HG03442 (cell line): Measurements from ENCODE around the gene MLLT6.

ENCODE experiments used
- ATAC-seq: cut with Tn5 transposase; IDR thresholded peaks from one replicate; pipeline ENCODE4 v1.9.1; 2021; ENCODE audit warnings: mild to moderate bottlenecking, moderate library complexity; ENCODE audit not compliant: unreplicated experiment

MLLT6 gene

DNA sequence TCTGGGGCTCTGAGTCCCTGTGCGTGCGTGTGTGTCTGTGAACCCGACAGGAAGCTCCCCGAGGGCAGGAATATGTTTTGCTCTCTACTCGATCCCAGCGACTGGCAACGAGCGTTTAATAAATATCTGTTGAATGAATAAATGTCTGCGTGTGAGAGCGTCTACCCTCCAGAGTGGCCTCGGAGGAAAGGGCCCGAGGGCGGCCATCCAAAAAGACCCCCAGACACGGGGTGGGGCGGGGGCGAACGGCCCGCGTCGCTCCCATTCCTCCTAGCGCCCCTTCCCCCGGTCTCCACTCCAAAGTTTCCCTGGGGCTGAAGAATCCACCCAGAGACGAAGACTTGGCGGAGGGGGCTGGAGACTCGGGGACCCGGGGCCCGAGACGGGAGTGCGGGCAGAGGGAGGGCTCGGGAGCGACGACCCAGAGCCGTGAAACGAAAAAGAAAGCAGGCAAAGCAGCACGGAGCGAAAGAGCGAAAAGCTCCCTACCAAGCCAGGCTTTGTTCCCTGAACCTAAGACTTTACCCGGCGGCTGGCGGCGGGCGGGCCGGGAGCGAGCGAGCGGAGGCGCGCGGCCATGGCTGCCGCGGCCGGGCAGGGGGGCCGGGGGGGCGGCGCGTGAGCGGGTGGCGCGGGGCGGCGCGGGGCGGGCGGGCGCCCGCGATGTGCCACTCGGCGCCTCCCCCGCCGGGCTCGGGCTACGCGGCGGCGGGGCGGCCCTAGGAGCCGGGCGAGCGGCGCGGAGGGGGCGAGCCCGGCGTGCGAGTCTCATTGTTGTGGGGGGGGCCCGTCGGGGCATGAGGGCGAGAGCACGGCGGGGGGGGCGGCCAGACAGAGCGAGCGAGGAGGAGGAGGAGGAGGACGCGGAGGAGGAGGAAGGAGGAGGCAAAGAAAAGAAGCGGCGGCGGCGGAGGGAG is at the start of gene MLLT6:
TSS of gene MLLT6 (plus strand) at position 668 of the 917 bp plus-strand sequence. CDS start 360 bp downstream, outside the sequence.
- ATAC-seq, result no peak

- ATAC-seq, result no peak
Observed at GRCh38 chr17:38656959-38657823, 47.9 kb upstream of the MLLT6 start.

DNA sequence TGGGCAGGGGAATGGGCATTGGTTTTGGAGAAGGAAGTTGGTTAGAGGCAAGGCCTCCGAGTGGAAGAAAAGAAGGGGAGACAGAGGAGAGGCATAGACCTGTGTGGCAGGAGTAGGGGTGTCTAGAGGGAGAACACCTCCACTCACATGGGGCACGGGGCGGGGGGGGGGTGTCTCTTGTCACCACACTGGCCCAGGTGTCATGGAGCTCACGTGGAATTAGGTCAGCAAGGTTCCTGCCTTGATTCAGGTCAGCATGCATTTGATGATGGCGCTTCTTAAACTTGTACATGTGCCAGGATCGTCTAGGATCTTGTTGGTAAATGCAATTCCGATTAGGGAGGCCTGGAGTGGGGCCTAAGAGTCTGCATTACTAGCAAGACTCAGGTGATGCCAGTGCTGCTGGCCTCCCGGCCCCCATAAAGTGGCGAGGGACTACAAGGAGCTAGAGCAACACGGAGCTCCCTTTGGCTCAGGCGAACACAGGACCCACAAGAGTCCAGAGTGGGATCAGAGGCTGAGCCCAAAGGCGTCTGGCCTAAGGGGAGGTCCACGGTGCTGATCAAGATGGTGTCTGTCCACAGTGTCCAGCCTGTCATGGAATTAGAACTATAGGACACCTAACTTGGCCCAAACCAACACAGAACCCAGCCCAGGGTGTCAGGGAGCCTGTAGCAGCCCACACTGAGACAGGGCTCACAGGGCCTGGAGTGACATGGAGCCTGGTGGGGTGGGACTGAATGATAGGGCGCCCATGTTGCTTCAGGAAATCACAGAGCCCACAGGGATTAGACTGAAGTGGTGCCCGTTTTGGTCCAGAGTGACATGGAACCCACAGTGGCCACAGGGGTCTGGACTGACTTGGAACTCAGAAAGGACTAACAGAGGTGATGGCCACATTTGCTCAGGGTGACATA is 47.0 kb upstream of the MLLT6 start:
- no peak for ATAC-seq

GRCh38 chr17:38658741-38659345 is 46.2 kb upstream of the MLLT6 start:
- ATAC-seq, result no peak

GRCh38 chr17:38659415-38659814 is 45.7 kb upstream of the MLLT6 start:
- no peak for ATAC-seq

GRCh38 chr17:38660097-38661025 is 44.7 kb upstream of the MLLT6 start:
- ATAC-seq, result no peak

GRCh38 chr17:38663125-38663751 is 41.8 kb upstream of the MLLT6 start:
- ATAC-seq, result no peak

DNA sequence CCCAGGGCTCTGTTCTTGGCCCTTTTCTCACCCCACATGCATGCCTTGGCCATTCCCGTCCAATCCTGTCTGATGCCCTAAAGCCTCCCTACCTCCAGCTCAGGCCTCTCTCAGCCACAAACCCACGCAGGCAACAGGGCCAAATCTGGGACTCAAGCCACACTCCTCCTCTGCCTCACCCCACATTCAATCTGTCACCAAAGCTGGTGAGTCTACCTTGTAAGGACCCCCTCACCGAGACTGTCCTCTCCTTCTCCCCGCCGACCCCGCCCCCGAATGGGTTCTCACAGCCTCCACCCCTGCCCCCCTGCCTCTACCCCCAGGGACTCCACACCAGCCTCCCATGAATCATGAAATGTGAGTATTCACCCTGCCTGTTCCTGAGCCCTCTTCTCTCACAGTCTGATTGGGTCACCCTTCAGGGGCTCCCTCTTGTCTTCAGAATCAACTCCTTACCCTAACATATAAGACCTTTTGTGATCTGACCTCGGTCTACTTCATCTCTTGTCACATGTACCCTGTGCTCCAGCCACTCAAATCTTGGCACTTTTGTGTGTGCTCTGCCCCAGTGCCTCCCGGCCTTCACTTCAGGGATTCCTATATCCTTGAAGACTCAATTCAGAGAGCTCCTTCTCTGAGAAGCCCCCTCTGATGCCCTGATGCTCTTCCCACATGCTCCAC is 41.0 kb upstream of the MLLT6 start:
- ATAC-seq, result no peak

DNA sequence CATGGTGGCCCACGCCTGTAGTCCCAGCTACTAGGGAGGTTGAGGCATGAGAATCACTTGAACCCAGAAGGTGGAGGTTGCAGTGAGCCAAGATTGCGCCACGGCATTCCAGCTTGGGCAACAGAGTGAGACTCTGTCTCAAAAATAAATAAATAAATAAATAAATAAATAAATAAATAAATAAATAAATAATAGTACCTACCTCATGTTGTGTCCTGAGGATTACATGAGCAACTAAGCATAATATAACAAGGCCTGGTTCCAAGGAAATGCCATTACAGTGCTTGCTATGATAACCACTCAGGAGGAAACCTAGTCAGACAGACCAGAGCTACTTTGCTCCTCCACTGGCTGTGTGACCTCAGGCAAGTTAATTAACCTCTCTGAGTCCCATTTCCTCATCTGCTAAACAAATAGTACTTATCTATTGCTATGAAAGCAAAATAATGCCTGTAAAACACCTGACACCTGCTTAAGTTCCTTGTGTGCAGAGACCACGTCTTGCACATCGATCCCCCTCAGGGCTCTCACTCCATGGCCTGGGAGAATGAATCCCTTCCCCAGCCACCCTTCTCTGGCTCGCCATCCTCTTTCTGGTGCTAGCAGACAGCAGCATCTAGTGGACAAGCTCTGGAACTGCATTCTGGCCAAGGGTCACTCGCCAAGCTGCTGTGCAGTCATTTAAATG is 37.8 kb upstream of the MLLT6 start:
- ATAC-seq, result no peak

GRCh38 chr17:38667787-38668122 is 37.3 kb upstream of the MLLT6 start:
- ATAC-seq, result no peak

DNA sequence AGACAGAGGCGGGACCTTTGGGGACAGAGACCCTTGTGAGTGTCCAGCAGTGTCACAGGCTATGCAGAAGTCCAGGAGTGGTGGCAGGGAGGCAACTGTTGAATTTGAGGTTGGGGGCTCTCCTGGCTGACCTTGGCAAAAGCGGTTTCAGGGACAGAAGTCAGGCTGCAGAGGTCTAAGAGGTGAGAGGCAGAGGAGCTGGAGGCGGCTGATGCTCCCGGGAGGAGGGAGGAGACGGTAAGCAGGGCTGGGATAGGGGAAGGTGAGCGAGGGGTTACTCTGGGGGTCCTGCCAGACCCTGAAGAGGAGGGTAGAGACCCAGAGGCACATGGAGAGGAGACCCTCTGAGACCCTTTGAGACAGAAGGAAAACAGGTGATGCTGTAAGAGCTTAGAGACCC is 35.6 kb upstream of the MLLT6 start:
- no peak for ATAC-seq

- ATAC-seq, result no peak
Observed at GRCh38 chr17:38671939-38672720, 32.9 kb upstream of the MLLT6 start.

DNA sequence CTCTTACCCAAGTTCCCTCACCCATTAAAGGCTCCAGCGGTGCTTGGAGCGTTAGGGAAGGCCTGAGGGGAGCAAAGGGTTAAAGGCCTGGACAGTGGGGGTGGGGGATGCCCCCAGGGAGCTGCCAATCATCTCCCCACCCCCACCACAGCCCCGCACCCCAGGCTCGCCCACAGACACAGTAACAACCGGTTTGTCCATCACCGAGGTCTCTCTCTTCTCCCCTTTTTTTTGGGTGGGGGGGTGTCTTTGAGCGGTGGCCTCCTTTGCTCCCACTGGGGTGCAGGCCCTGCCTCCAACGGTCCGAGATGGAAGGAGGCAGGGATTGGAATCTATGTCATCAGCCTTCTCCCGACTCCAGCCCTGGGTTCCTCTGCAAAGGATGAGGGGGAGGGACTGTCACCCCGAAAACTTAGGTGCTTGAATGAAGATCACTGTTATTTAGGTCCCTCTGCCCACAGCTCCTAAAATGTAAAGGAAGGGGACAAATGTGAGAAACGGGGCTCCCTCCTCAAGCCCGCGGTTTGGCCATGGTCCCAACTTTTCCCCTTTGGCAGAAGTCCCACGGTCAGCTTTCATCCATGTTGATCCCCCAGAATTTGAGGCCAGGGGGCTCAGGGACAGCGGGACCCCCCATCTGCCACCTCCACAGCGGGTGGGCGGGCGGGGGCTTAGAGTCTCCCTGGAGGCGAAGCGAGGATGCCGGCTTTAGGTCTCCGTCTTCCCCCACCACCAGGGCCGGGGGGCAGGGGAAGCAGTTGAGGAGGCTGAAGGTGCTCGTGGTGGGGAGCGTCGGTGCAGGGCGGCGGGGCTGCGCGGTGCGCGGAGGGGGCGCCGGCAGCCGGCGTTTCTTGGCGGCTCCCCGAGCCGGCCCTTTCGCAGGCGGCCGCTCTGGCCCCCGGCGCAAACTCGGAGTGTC is 32.0 kb upstream of the MLLT6 start:
- ATAC-seq, result no peak

- ATAC-seq, result no peak
Observed at GRCh38 chr17:38673707-38674013, 31.4 kb upstream of the MLLT6 start.

DNA sequence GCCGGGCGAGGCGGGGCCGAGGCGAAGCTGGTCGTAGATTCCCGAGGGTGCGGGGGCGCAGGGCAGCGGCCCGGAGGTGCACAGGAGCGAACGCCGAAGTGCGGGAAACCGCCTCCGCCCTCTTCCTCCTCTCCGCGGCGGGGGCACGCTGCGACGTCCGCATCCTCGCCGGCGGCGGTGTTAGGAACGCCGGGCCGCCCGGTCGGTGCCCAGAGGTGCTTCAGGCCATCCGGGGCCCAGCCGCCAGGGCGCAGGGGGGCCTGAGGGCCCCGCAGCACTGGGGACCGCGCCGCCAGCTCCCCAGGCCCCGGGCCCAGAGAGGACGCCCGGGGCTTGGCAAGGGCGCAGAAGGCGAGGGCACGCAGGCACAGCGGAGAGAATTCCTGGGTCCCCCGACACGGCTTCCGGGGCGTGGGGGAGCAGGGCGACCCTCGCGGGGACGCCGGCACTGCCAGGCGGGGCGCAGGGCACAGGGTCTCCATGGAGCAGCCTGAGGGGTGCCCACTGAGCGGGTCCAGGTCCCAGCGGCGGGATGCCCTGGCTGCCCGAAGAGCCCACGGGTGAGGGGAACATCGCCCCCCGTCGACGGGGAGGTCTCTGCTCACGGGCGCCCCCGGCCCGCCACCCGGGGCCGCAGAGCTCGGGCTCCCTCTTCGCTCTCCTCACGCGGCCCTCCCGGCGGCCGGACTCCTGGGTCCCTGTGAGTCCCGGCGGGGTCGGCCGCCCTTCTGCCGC is 30.9 kb upstream of the MLLT6 start:
- ATAC-seq, result peak; percentile 23
